Colonic mucosa (tissue), 4 donors: ENCODE measurements around the gene CD59. TPM values are rescaled to one million over a fixed set of nuclear protein-coding genes. Genes with fewer than 3 reads are reported as not detected.

Experiments
- DNase-seq: peaks from one replicate; pipeline ENCODE4 v3.0.0-alpha.2; 2020
- H3K27ac ChIP-seq: fragments of 200-600 bp; one replicate; pipeline ENCODE4 v1.8.0; 2021
- H3K27me3 ChIP-seq: fragments of 200-600 bp; one replicate; pipeline ENCODE4 v1.8.0; 2021
- H3K36me3 ChIP-seq: fragments of 200-600 bp; one replicate; pipeline ENCODE4 v1.8.0; 2021
- H3K4me1 ChIP-seq: fragments of 200-600 bp; one replicate; pipeline ENCODE4 v1.8.0; 2021; ENCODE audit warnings: mild to moderate bottlenecking
- H3K4me3 ChIP-seq: fragments of 200-600 bp; one replicate; pipeline ENCODE4 v1.8.0; 2021
- H3K9ac ChIP-seq, 2 donors: one replicate each; pipeline ENCODE4 v1.7.0; 2013; ENCODE audit warnings: control low read depth in 2 of 2, low read depth in 2 of 2, low read length in 2 of 2
- H3K9me3 ChIP-seq: fragments of 200-600 bp; one replicate; pipeline ENCODE4 v1.8.0; 2021
- intact Hi-C: fragments of 100-400 bp; cut with DNase I; formaldehyde crosslinking; loops from one replicate; pipeline ENCODE4 v1.14.1; 2022
- total RNA-seq, 2 donors: library from RNA; stranded (reverse); fragmentation: NEBNext Ultra II Directional in 1 of 2; extraction: Animal tissue kit (Norgen Biotek cat#: 25700) in 1 of 2; gene quantifications; one replicate each; pipeline ENCODE4 v1.2.1, GENCODE V29; 2021
- TF ChIP-seq, protein P1 (sequence below): fragments of 200-600 bp; IDR thresholded peaks from one replicate; pipeline ENCODE4 v1.8.0; 2022; ENCODE audit warnings: antibody characterized with exemption, mild to moderate bottlenecking
- donor health status: healthy.
- donor health status: DM: no; HTN: no; CAD: no.
- donor health status: DM: no; HTN: no; CAD: no.

Gene CD59
- total RNA-seq, 2 donors from 2014 or later: 268 to 399 TPM

DNA sequence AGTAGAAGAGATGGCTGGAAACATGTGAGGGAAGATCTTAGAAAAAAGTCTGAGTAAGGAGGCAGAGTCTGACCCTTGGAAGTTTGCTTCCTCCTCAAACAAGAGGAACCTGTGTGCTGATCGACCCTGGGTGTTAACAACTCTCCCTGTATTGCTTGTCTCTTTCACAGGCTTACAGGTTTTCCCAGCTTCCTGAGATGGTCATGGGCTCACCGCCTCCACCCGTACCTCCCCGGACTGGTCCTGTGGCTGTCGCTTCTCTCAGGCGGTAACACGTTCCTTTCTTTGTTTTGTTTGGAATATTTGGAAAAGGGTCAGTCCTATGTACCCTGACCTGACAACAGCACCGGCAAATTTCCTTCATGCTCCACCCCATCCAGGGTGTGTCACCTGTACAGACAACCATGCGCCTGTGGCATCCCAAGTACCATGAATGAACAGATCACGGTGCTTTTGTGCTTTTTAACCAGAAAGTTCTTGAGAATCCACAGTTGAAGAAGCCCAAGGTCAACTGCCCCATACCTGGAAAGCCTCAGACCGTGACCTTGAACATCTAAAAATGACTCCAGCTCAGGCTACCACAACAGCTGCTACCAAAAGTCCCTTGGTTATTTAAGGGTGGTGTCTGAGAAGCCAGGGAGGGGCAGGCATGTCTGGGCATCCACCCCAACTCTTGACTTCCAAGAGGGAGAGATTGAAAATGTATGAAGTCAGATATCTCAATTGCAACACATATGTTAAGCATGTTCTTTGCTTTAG lies 80.2 kb downstream of the CD59 start:
- Histone ChIP-seq H3K9me3 (no peaks in the 10 kb centered on the region), H3K4me1 (no peaks in the 10 kb centered on the region), H3K4me3 (no peak overlapping the region), H3K27me3 (no peaks in the 10 kb centered on the region), H3K36me3 (no peaks in the 10 kb centered on the region), H3K27ac (no peak overlapping the region), H3K9ac (no peak overlapping the region)
- DNase-seq: no peak
- intact Hi-C loops: no loop called here
- TF ChIP-seq, protein P1, sequence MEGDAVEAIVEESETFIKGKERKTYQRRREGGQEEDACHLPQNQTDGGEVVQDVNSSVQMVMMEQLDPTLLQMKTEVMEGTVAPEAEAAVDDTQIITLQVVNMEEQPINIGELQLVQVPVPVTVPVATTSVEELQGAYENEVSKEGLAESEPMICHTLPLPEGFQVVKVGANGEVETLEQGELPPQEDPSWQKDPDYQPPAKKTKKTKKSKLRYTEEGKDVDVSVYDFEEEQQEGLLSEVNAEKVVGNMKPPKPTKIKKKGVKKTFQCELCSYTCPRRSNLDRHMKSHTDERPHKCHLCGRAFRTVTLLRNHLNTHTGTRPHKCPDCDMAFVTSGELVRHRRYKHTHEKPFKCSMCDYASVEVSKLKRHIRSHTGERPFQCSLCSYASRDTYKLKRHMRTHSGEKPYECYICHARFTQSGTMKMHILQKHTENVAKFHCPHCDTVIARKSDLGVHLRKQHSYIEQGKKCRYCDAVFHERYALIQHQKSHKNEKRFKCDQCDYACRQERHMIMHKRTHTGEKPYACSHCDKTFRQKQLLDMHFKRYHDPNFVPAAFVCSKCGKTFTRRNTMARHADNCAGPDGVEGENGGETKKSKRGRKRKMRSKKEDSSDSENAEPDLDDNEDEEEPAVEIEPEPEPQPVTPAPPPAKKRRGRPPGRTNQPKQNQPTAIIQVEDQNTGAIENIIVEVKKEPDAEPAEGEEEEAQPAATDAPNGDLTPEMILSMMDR: no peak

DNA sequence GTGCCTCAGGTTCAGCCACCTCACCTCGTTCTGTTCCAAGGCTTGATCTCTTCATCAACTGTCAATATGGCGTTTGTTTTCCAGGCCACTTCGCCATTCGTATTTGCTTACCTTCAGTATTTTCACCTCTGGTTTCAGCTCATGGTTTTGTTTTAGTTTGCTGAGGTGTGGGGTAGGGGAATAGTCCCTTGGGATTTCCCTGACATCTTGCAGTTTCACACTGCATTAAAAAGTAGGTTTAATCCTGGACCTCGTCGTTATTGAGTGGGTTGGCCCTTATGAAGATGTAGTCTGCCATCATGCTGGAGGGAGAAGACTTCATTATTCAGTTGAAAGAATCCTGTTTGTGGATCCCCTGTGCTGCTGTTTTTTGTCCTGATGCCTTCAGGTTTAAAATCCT lies 81.6 kb downstream of the CD59 start:
- intact Hi-C loops: no loop called here
- Histone ChIP-seq H3K36me3 (no peaks in the 10 kb centered on the region), H3K4me3 (no peak overlapping the region), H3K27ac (no peak overlapping the region), H3K9ac (no peak overlapping the region), H3K9me3 (no peaks in the 10 kb centered on the region), H3K27me3 (no peaks in the 10 kb centered on the region), H3K4me1 (no peaks in the 10 kb centered on the region)
- TF ChIP-seq, protein P1: no peak
- DNase-seq: no peak

Other genes with a start within 250 kb of the CD59 start
- gene C11orf91, start 35.6 kb downstream of the CD59 start, total RNA-seq: not detected
- 10 to 100 TPM; 30.0 to 36.9 TPM for gene FBXO3, start 38.1 kb upstream of the CD59 start, total RNA-seq
- gene LMO2, start 155.7 kb upstream of the CD59 start, total RNA-seq: 10 to 100 TPM in 1 of 2 donors, 1 to 10 TPM in 1; 7.2 to 11.3 TPM